Adrenal gland (tissue), 12 donors: Measurements from ENCODE around the gene IL36B. TPM values are rescaled to one million over a fixed set of nuclear protein-coding genes. Genes with fewer than 3 reads are reported as not detected.

Source experiments
- DNase-seq, 7 donors: peaks; one replicate each; pipeline ENCODE4 v3.0.0-alpha.2; 2019 to 2020
- H3K27ac ChIP-seq, 5 donors: fragments of 200-600 bp; sonication (generic) in 4 of 5; 1 replicate in 3 of 5; 2 replicates in 2 of 5; pipeline versions ENCODE4 v1.5.1 to v1.8.0; 2016 to 2020; ENCODE audit warnings: mild to moderate bottlenecking in 1 of 5
- H3K27me3 ChIP-seq: fragments of 200-600 bp; 2 replicates; pipeline ENCODE4 v1.8.0; 2021
- H3K36me3 ChIP-seq, 2 donors: fragments of 200-600 bp; replicated peaks in 1 of 2; 1 replicate in 1 of 2; 2 replicates in 1 of 2; pipeline versions ENCODE4 v1.5.1 to v1.8.0; 2018 to 2022
- H3K4me1 ChIP-seq, 2 donors: fragments of 200-600 bp; replicated peaks in 1 of 2; 1 replicate in 1 of 2; 2 replicates in 1 of 2; pipeline versions ENCODE4 v1.5.1 to v1.8.0; 2018 to 2021
- H3K4me3 ChIP-seq, 4 donors: fragments of 200-600 bp; sonication (generic) in 3 of 4; one replicate each; pipeline ENCODE4 v1.5.1; 2016 to 2018
- H3K9me3 ChIP-seq, 3 donors: fragments of 200-600 bp; sonication (generic) in 1 of 3; replicated peaks in 1 of 3; 1 replicate in 2 of 3; 2 replicates in 1 of 3; pipeline versions ENCODE4 v1.5.1 to v1.8.0; 2016 to 2021
- POLR2A ChIP-seq, 2 donors: fragments of 450-650 bp; IDR thresholded peaks; one replicate each; pipeline ENCODE4 v1.6.1; 2017; ENCODE audit warnings: antibody characterized with exemption in 2 of 2, mild to moderate bottlenecking in 2 of 2, moderate library complexity in 1 of 2
- WGBS, 4 donors: extraction: QIAGEN DNeasy Blood & Tissue Kit in 2 of 4; methylation state at CpG; one replicate each; pipeline versions ENCODE4 v1.1.5 to v1.1.7; 2013 to 2017; 5-methylcytosine and 5-hydroxymethylcytosine counted together
- intact Hi-C, 2 donors: fragments of 100-400 bp; cut with DNase I; formaldehyde crosslinking; loops; one replicate each; pipeline versions ENCODE4 v1.14.1 to v1.15.0; 2022 to 2023
- polyA plus RNA-seq, 3 donors: library from polyadenylated mRNA; stranded (reverse); fragments of 200-250 nt in 2 of 3; fragments of 350-450 nt in 1 of 3; fragmentation: Illumina TruSeq in 1 of 3; extraction: RNeasy Lipid Tissue Mini Kit (QIAGEN cat#74804) in 1 of 3; gene quantifications; one replicate each; pipeline ENCODE4 v1.2.3, GENCODE V29; 2013 to 2014
- total RNA-seq, 9 donors: library from RNA; depleted of rRNA in 4 of 9; stranded (reverse); fragments of >200 nt in 4 of 9; fragments of 120-200 nt in 1 of 9; fragmentation: NEBNext Ultra II Directional in 1 of 9; extraction: Animal tissue kit (Norgen Biotek cat#: 25700) in 1 of 9; gene quantifications; one replicate each; pipeline versions ENCODE4 v1.1.0 to v1.2.4, GENCODE V29; 2013 to 2023
- TF ChIP-seq, protein P1 (sequence below), 6 experiments: fragments of 450-650 bp in 4 of 6; fragments of 200-600 bp in 2 of 6; sonication (generic) in 1 of 6; IDR thresholded peaks; 1 replicate in 5 of 6; 2 replicates in 1 of 6; pipeline versions ENCODE4 v1.5.1 to v1.8.0; 2016 to 2021; ENCODE audit warnings: antibody characterized with exemption in 6 of 6, mild to moderate bottlenecking in 2 of 6, moderate library complexity in 1 of 6
- donor health status: healthy with polysubstance abuse.
- donor health status: Bipolar disorder and iron deficiency.
- donor health status: DM: yes; HTN: yes; CAD: no.
- donor health status: DM: no; HTN: no; CAD: no.
- donor health status: DM: no; HTN: no; CAD: no.
- donor health status: DM: yes; HTN: yes; CAD: no.

The IL36B gene
- total and polyA plus RNA-seq, 12 donors, result not detected

DNA sequence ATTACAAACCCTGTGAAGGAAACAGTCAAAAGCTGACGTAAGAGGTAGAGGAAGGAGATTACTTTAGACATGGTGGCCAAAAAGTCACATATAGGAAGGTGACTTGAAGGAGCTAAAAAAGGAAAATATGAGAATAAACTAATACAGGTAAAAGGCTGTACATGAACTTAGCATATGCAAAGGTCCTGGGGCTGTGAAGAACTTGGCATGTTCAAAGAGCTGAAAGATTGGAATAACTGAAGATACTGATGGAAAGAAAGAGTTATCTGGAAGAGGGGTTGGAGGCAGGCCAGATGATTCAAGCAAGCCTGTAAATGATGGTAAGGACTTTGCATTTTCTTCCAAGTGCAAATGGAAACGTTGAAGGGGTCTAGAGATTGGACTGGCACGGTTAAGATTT, 34.2 kb downstream of the IL36B start:
- no peak for DNase-seq
- no peak overlapping the region for H3K27ac ChIP-seq
- peaks cover 6% of the 10 kb centered on the region for H3K27me3 ChIP-seq
- no peaks in the 10 kb centered on the region for H3K36me3 ChIP-seq
- no peak overlapping the region for H3K4me3 ChIP-seq
- WGBS, 4 donors, result 61 to 85% (median 77%) methylated on average over 3 of the region's 3 CpGs
- no peaks in the 10 kb centered on the region for H3K4me1 ChIP-seq
- TF ChIP-seq, protein P1, sequence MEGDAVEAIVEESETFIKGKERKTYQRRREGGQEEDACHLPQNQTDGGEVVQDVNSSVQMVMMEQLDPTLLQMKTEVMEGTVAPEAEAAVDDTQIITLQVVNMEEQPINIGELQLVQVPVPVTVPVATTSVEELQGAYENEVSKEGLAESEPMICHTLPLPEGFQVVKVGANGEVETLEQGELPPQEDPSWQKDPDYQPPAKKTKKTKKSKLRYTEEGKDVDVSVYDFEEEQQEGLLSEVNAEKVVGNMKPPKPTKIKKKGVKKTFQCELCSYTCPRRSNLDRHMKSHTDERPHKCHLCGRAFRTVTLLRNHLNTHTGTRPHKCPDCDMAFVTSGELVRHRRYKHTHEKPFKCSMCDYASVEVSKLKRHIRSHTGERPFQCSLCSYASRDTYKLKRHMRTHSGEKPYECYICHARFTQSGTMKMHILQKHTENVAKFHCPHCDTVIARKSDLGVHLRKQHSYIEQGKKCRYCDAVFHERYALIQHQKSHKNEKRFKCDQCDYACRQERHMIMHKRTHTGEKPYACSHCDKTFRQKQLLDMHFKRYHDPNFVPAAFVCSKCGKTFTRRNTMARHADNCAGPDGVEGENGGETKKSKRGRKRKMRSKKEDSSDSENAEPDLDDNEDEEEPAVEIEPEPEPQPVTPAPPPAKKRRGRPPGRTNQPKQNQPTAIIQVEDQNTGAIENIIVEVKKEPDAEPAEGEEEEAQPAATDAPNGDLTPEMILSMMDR (IDR thresholded peaks at IDR 0.05), result no peak
- TF ChIP-seq POLR2A (IDR thresholded peaks at IDR 0.05), result no peak
- intact Hi-C loops, result no loop called here
- no peaks in the 10 kb centered on the region for H3K9me3 ChIP-seq

DNA sequence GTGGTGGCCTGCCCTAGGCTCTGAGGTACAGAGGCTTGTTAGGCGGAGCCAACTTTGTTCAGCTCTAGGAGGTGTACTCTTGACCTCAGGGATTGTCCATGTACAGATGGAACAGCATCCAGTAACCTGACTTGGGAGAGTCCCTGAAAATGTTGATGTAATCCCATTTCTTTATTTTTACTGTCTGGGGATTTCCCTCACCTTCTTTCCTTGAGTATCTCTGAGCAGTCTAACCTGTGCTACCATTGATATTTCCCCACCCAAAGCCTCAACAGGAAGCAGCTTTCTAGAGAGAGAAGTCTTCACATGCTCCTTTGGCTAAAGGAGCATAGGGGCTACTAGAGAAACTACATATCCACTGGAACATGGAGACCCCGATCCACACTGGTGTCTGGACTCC, 37.0 kb downstream of the IL36B start:
- no peak for DNase-seq
- Histone ChIP-seq H3K27me3 (peaks cover 6% of the 10 kb centered on the region), H3K4me3 (no peak overlapping the region), H3K9me3 (no peaks in the 10 kb centered on the region), H3K4me1 (no peaks in the 10 kb centered on the region), H3K36me3 (no peaks in the 10 kb centered on the region), H3K27ac (no peak overlapping the region)
- intact Hi-C loops, result no loop called here
- WGBS, 4 donors, result 78 to 87% (median 83%) methylated on average over 2 of the region's 2 CpGs
- no peak for TF ChIP-seq POLR2A (IDR thresholded peaks at IDR 0.05)
- TF ChIP-seq, protein P1 (IDR thresholded peaks at IDR 0.05), result no peak

DNA sequence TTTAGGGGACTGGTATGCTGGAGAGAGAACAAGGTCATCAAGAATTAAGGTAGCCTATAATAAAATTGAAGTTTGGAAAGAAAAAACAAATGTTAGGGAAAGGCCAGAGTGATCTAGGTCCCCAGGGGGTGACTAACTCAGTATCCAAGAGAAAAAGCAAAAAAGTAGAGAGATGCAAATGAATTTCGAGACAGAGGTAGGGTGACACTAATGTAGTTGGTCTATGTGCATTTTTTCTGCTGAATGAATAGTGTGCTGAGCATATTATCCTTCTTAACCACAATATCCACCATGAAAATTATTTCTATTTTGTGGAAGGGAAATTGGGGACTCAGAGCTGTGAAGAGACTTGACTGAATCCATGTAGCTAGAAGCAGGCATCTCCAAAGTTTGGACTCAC, 37.6 kb downstream of the IL36B start:
- Histone ChIP-seq H3K36me3 (no peaks in the 10 kb centered on the region), H3K27me3 (peaks cover 6% of the 10 kb centered on the region), H3K9me3 (no peaks in the 10 kb centered on the region), H3K4me1 (no peaks in the 10 kb centered on the region), H3K4me3 (no peak overlapping the region), H3K27ac (no peak overlapping the region)
- WGBS, 4 donors, result 45 to 66% (median 51%) methylated on average over 1 of the region's 1 CpG
- no peak for DNase-seq
- TF ChIP-seq POLR2A (IDR thresholded peaks at IDR 0.05), result no peak
- intact Hi-C loops, result no loop called here

DNA sequence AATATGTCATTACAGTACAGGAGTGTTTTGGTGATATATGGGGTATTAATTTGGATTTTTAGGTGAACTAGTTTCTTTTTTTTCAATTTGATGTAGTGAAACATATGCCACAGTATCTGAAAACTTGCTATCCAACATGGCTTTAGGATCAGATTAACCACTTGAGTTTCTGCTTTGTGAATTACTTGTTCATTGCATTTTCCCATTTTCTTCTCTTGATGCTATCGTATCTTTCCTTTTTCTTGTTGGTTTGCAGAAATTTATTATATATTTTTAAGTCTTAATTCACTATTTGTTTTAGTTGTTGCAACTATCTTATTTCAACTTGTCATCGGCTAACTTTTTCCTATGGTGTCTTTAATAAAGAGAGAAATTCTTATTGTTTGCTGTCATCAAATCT, 38.6 kb downstream of the IL36B start:
- Histone ChIP-seq H3K9me3 (no peaks in the 10 kb centered on the region), H3K27ac (no peak overlapping the region), H3K27me3 (peaks cover 6% of the 10 kb centered on the region), H3K36me3 (no peaks in the 10 kb centered on the region), H3K4me3 (no peak overlapping the region), H3K4me1 (no peaks in the 10 kb centered on the region)
- TF ChIP-seq, protein P1 (IDR thresholded peaks at IDR 0.05), result no peak
- no peak for TF ChIP-seq POLR2A (IDR thresholded peaks at IDR 0.05)
- WGBS, 4 donors, result 85 to 95% (median 88%) methylated on average over 2 of the region's 2 CpGs
- intact Hi-C loops, result no loop called here
- DNase-seq, result no peak

DNA sequence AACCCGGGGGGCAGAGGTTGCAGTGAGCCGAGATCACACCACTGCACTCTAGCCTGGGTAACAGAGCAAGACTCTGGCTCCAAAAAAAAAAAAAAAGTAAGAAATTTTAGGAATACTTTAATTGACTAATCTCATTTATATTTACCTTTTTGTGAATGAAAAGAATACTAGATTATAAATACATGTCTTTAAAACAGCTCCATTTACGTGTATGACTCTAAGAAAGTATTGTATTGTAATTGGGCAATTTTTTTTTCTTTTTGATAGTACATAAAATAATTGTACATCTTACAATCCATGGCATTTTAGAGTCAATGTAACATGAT, 39.4 kb downstream of the IL36B start:
- no peak for DNase-seq
- TF ChIP-seq POLR2A (IDR thresholded peaks at IDR 0.05), result no peak
- TF ChIP-seq, protein P1 (IDR thresholded peaks at IDR 0.05), result no peak
- intact Hi-C loops, result no loop called here
- Histone ChIP-seq H3K4me1 (no peaks in the 10 kb centered on the region), H3K27ac (no peak overlapping the region), H3K27me3 (peaks cover 6% of the 10 kb centered on the region), H3K4me3 (no peak overlapping the region), H3K9me3 (no peaks in the 10 kb centered on the region), H3K36me3 (no peaks in the 10 kb centered on the region)
- WGBS, 4 donors, result 72 to 79% (median 77%) methylated on average over 3 of the region's 3 CpGs
